GM13977 (cell line): Measurements from ENCODE around the gene TEX10.
A peak's percentile ranks its signal among the peaks of the same experiment; 100 is the strongest.

Experiments used
- DNase-seq: peaks from one replicate; pipeline ENCODE4 v3.0.0; 2012; ENCODE audit warnings: low spot score
- in situ Hi-C: fragments of 300-500 bp; cut with MboI; formaldehyde crosslinking; loops from one replicate; pipeline ENCODE4 v1.12.0; 2022; ENCODE audit warnings: low sequenced_read_pairs, low pct_unique_long_range_greater_than_20kb, mixed read lengths, inconsistent platforms; ENCODE audit not compliant: unreplicated experiment
- TF ChIP-seq, protein P1 (sequence below): IDR thresholded peaks from 2 replicates; pipeline ENCODE4 v1.5.1; 2012; ENCODE audit warnings: mild to moderate bottlenecking, control low read depth; ENCODE audit not compliant: insufficient read depth; ENCODE audit errors: extremely low read depth, missing control alignments

Gene TEX10

DNA sequence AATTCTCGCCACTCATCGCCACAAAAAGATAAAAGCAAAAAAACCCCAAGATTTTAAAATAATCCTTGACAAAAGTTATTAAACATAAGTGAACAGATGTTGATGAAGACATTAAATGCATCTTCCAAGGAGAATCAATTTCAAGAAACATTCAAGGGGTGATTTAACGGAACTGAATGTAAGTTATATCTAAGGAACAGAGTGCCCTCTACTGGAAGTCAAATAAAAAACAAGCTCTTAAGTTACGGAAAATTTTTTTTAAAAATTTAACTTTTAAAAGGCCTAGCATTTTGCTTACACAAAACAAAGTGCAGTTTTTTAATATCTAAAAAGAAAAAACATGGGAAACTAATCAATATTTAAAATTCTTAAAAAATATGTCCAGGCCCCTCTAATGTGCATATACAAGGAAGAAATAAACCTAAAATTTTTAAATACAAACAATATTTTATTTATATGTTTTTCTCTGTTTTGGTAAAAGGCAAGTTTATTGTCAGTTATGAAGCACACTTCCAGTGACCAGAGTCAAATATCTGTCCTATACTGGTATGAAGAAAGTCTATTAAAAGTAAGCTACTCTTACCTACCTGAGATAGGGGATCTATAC lies 28.0 kb downstream of the TEX10 start:
- no peak for DNase-seq
- TF ChIP-seq, protein P1, sequence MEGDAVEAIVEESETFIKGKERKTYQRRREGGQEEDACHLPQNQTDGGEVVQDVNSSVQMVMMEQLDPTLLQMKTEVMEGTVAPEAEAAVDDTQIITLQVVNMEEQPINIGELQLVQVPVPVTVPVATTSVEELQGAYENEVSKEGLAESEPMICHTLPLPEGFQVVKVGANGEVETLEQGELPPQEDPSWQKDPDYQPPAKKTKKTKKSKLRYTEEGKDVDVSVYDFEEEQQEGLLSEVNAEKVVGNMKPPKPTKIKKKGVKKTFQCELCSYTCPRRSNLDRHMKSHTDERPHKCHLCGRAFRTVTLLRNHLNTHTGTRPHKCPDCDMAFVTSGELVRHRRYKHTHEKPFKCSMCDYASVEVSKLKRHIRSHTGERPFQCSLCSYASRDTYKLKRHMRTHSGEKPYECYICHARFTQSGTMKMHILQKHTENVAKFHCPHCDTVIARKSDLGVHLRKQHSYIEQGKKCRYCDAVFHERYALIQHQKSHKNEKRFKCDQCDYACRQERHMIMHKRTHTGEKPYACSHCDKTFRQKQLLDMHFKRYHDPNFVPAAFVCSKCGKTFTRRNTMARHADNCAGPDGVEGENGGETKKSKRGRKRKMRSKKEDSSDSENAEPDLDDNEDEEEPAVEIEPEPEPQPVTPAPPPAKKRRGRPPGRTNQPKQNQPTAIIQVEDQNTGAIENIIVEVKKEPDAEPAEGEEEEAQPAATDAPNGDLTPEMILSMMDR = peak; percentile 45
- in situ Hi-C loops = loop anchor here (25.0 kb wide), 3 partner anchors 263 to 1162 kb away; partner anchors contain the start of genes CAVIN4 and NR4A3

DNA sequence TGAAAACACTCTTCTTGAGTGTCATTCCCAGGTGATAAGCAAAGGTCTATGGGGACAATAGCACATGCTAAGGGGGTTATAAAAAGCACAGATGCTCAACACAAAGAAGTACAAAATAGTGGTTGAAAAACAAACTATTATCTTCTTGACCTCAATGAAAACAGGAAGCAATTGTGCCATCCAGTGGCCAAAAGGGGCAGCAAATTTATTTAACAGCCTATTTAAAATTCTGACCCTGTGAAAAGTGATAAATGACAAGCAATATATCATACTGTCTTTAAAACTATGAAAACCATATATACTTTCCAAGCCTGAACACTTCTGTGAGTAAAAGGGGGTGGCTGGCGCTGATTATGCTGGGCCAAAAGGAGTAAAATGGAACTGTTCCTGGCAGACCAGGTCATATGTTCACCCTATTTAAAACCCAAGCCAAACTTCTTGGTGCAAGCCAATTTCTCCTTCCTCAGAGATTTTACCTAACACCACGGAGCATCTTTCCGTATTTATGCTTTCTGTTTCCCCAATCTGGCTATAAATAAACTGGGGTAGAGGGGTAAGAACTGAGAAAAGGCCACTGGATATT lies 29.7 kb downstream of the TEX10 start:
- TF ChIP-seq, protein P1 = peak; percentile 62
- in situ Hi-C loops = loop anchor here (25.0 kb wide), 2 partner anchors 511 to 1161 kb away; partner anchors contain the start of gene NR4A3

DNA sequence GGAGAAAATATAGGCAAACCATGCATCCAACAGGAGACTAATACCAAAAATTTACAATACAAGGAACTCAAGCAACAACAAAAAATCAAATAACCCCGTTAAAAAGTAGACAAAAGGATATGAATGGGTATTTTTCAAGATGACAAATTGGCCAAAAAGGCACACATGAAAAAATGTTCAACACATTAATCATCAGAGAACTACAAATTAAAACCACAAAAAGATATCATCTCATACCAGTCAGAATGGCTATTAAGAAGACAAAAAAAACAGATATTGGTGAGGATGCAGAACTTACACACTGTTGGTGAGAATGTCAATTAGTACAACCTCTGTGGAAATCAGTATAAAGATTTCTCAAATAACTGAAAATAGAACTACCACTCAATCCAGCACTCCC lies 35.0 kb downstream of the TEX10 start:
- DNase-seq = no peak
- in situ Hi-C loops = loop anchor here (25.0 kb wide), 2 partner anchors 505 to 1155 kb away; partner anchors contain the start of gene NR4A3
- TF ChIP-seq, protein P1 = no peak

More for the DNA sequence above, 29.7 kb downstream of the TEX10 start:
- DNase-seq = peak; percentile 9

DNA sequence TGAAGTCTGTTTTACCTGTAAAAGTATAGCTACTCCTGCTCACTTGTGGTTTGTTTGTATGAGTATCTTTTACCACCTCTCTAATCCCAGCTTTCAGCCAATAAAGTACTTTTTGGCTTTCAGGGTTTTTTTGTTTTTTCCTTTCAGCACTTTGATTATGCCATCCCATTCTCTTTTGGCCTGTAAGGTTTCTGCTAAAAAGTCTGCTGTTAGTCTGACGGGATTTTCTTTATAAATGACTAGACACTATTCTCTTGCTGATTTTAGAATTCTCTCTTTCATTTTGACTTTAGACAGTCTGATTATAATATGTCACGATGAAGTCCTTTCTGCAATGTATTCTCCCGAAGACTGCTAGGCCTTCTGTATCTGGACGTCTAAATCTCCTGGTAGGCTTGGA lies 37.2 kb downstream of the TEX10 start:
- DNase-seq = no peak
- in situ Hi-C loops = loop anchor here (25.0 kb wide), 2 partner anchors 503 to 1153 kb away; partner anchors contain the start of gene NR4A3
- TF ChIP-seq, protein P1 = no peak

DNA sequence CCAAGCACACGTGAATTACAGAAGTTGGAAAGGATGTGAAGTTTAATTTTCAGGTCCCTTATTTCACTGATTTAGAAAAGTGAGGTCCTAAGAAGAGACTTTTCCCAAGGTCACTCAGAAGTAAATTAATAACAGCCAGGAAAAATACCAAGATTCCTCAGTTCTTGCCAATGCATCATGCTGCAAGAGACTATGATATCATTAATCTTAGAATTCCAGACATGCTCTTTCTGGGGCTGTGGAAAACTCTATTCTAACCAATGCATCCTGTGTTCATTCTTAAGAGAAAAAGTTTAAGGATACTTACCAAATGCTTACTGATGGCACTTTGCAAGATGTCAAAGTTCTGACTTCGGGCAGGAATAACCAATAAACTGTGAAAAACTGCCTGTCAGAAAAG lies 42.8 kb downstream of the TEX10 start:
- in situ Hi-C loops = loop anchor here (25.0 kb wide), 2 partner anchors 498 to 1148 kb away; partner anchors contain the start of gene NR4A3
- TF ChIP-seq, protein P1 = no peak

DNA sequence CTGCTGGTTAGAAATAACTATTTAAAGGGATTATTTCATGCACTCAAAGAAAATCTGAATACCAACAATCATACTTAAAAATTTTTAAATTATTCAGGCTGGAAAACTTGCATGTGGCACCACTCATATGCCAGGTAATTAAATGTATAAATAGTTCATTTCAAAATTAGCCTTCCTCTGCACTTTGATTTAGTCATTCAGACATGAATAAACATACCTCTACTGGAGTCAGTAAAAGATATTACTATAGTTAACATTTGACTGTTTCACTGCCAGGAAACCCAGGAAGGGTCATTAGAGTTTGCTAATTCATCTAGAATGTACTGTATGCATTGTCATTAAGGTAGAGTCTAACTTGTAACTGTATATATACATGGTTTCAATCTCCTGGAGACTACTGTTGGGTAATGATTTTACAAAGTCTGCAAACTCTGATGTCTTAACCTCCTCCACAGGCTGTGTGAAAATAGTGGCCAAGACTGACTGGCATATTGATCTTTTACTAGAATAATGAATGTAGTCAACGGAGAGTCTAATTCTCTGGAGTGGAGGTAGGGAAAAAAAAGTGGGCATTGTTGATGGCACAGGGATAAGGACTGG lies 43.7 kb downstream of the TEX10 start:
- in situ Hi-C loops = loop anchor here (25.0 kb wide), 2 partner anchors 497 to 1147 kb away; partner anchors contain the start of gene NR4A3
- DNase-seq = no peak
- TF ChIP-seq, protein P1 = no peak

More for the DNA sequence above, 42.8 kb downstream of the TEX10 start:
- DNase-seq = no peak
